ENCODE results near the gene SPC25. TPM values are rescaled to one million over a fixed set of nuclear protein-coding genes. Genes with fewer than 3 reads are reported as not detected.

The SPC25 gene
- total and polyA plus RNA-seq, 9 of the 15 experiments (the other 6 are each of a cell fraction or from before 2014, with no cell fraction given): 44.8 to 100 (median 75.0) TPM

- TF ChIP-seq ZNF75A (CRISPR knock-in tag; IDR thresholded peaks at IDR 0.05) (no peak), CUX1 (CRISPR knock-in tag; IDR thresholded peaks at IDR 0.05) (no peak), ZNF778 (CRISPR knock-in tag; IDR thresholded peaks at IDR 0.05) (no peak), MEIS2 (IDR thresholded peaks at IDR 0.05; ENCODE audit: partially characterized antibody) (no peak), ZNF707 (CRISPR knock-in tag; conservative IDR thresholded peaks at IDR 0.05) (no peak), KDM4B (IDR thresholded peaks at IDR 0.05; ENCODE audit: borderline replicate concordance in 2 of 2, low read depth in 1 of 2) (no peak), GABPB1 (CRISPR knock-in tag; IDR thresholded peaks at IDR 0.05) (no peak), ZNF175 (CRISPR knock-in tag; IDR thresholded peaks at IDR 0.05; ENCODE audit: low read depth) (no peak), CEBPB (tag; IDR thresholded peaks at IDR 0.05) (no peak), ZBTB9 (CRISPR knock-in tag; IDR thresholded peaks at IDR 0.05) (no peak), HNRNPK (IDR thresholded peaks at IDR 0.05; ENCODE audit: low read depth, low read length, poor library complexity, severe bottlenecking) (no peak), ZNF140 (CRISPR knock-in tag; IDR thresholded peaks at IDR 0.05) (no peak)
These were observed 34.6 kb downstream of the SPC25 start (continued) for GRCh38 chr2:168855601-168856000.

Data from K562 (cell line).